DOHH2 (cell line): Measurements from ENCODE around the gene C1QB.
"Not testable (repeated sequence)": the region's sequence is repeated elsewhere in the genome, so short reads cannot be mapped to it uniquely, and the experiment has no call there.

ENCODE experiments used
- H3F3A ChIP-seq: fragments of 200-600 bp; sonication (generic), shearing (Covaris generic); 2 replicates; pipeline ENCODE4 v1.6.0; 2016; ENCODE audit warnings: antibody characterized with exemption, mild to moderate bottlenecking; ENCODE audit not compliant: control insufficient read depth, insufficient read depth
- H3K27ac ChIP-seq: fragments of 200-600 bp; sonication (generic); 2 replicates; pipeline ENCODE4 v1.5.1; 2014; ENCODE audit warnings: low read depth, mild to moderate bottlenecking, low read length, moderate library complexity
- H3K27me3 ChIP-seq: fragments of 200-600 bp; sonication (generic); 2 replicates; pipeline ENCODE4 v1.6.1; 2014; ENCODE audit warnings: mild to moderate bottlenecking, low read length, mixed read lengths; ENCODE audit not compliant: control insufficient read depth
- H3K36me3 ChIP-seq: fragments of 200-600 bp; sonication (generic); 2 replicates; pipeline ENCODE4 v1.6.1; 2014; ENCODE audit warnings: mild to moderate bottlenecking, low read length, moderate library complexity, mixed read lengths; ENCODE audit not compliant: control insufficient read depth
- H3K4me1 ChIP-seq: fragments of 200-600 bp; sonication (generic); 2 replicates; pipeline ENCODE4 v1.6.1; 2014; ENCODE audit warnings: mild to moderate bottlenecking, low read length, mixed read lengths; ENCODE audit not compliant: control insufficient read depth
- H3K4me2 ChIP-seq: fragments of 200-600 bp; sonication (generic); 2 replicates; pipeline ENCODE4 v1.6.0; 2014; ENCODE audit warnings: mild to moderate bottlenecking, low read length, moderate library complexity
- H3K4me3 ChIP-seq: fragments of 200-600 bp; sonication (generic); 2 replicates; pipeline ENCODE4 v1.5.1; 2014; ENCODE audit warnings: mild to moderate bottlenecking, low read length, mixed read lengths
- H3K79me2 ChIP-seq: fragments of 200-600 bp; sonication (generic); 2 replicates; pipeline ENCODE4 v1.6.1; 2014; ENCODE audit warnings: mild to moderate bottlenecking, low read length, mixed read lengths; ENCODE audit not compliant: control insufficient read depth
- H3K9me2 ChIP-seq: fragments of 200-600 bp; sonication (generic); replicated peaks from 2 replicates; pipeline ENCODE4 v1.6.1; 2014; ENCODE audit warnings: mild to moderate bottlenecking, low read length, mixed read lengths; ENCODE audit not compliant: control insufficient read depth
- H3K9me3 ChIP-seq: fragments of 200-600 bp; sonication (generic); 2 replicates; pipeline ENCODE4 v1.6.1; 2014; ENCODE audit warnings: antibody characterized with exemption, low read length, mixed read lengths; ENCODE audit not compliant: control insufficient read depth, insufficient read depth
- H4K20me1 ChIP-seq: fragments of 200-600 bp; sonication (generic); 2 replicates; pipeline ENCODE4 v1.6.0; 2014; ENCODE audit warnings: low read depth, mild to moderate bottlenecking, antibody characterized with exemption, low read length, moderate library complexity; ENCODE audit not compliant: control insufficient read depth, insufficient read depth
- CTCF ChIP-seq: fragments of 200-600 bp; sonication (generic); IDR thresholded peaks from one replicate; pipeline ENCODE4 v1.5.1; 2014; ENCODE audit warnings: antibody characterized with exemption, mild to moderate bottlenecking, low read depth, low read length; ENCODE audit not compliant: poor library complexity, severe bottlenecking
- EZH2phosphoT487 ChIP-seq: fragments of 200-600 bp; sonication (generic); IDR thresholded peaks from 2 replicates; pipeline ENCODE4 v1.6.1; 2017; ENCODE audit warnings: borderline replicate concordance, mild to moderate bottlenecking, antibody characterized with exemption, low read length, moderate library complexity, mixed read lengths

Gene C1QB

DNA sequence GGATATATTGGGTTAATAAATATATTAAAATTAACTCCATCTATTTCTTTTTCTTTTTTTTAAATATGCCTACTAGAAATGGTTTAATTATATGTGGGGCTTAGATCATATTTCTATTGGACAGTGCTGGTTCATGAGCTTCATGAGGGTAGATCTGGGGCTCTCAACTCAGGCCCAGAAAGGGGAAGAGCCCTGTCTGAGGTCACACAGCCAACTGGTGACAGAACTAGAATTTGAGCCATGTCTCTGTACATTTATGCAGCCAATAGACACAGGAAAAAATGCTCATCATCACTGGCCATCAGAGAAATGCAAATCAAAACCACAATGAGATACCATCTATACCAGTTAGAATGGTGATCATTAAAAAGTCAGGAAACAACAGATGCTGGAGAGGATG is 52.5 kb downstream of the C1QB start:
- Histone ChIP-seq H3K9me2 (no peaks in the 10 kb centered on the region), H4K20me1 (no peaks in the 10 kb centered on the region), H3K36me3 (no peaks in the 10 kb centered on the region), H3K9me3 (no peaks in the 10 kb centered on the region), H3K4me2 (no peak overlapping the region), H3K4me3 (no peak overlapping the region), H3K4me1 (peaks cover 9% of the 10 kb centered on the region), H3K27ac (no peak overlapping the region), H3K27me3 (peaks cover 8% of the 10 kb centered on the region), H3F3A (no peaks in the 10 kb centered on the region), H3K79me2 (no peaks in the 10 kb centered on the region)
- no peak for TF ChIP-seq EZH2phosphoT487
- no peak for TF ChIP-seq CTCF

DNA sequence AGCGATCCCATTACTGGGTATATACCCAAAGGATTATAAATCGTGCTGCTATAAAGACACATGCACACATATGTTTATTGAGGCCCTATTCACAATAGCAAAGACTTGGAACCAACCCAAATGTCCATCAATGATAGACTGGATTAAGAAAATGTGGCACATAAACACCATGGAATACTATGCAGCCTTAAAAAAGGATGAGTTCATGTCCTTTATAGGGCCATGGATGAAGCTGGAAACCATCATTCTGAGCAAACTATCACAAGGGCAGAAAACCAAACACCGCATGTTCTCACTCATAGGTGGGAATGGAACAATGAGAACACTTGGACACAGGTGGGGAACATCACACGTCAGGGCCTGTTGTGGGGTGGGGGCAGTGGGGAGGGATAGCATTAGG is 53.1 kb downstream of the C1QB start:
- not testable (repeated sequence) for H3K27ac ChIP-seq, H4K20me1 ChIP-seq, H3K9me3 ChIP-seq, H3K4me1 ChIP-seq, H3K4me2 ChIP-seq, H3F3A ChIP-seq, H3K27me3 ChIP-seq, H3K36me3 ChIP-seq, H3K9me2 ChIP-seq, H3K79me2 ChIP-seq, H3K4me3 ChIP-seq

- Histone ChIP-seq H3K4me3 (no peak overlapping the region), H3K27me3 (peaks cover 32% of the 10 kb centered on the region), H3K79me2 (no peaks in the 10 kb centered on the region), H3K27ac (no peak overlapping the region), H3K9me2 (no peaks in the 10 kb centered on the region), H4K20me1 (no peaks in the 10 kb centered on the region), H3K9me3 (no peaks in the 10 kb centered on the region), H3K36me3 (no peaks in the 10 kb centered on the region), H3K4me2 (no peak overlapping the region), H3K4me1 (peaks cover 9% of the 10 kb centered on the region), H3F3A (no peaks in the 10 kb centered on the region)
- no peak for TF ChIP-seq CTCF
- no peak for TF ChIP-seq EZH2phosphoT487
Observed at GRCh38 chr1:22708777-22709176, 55.7 kb downstream of the C1QB start.

- Histone ChIP-seq H3K36me3 (no peaks in the 10 kb centered on the region), H3K27ac (no peak overlapping the region), H3K79me2 (no peaks in the 10 kb centered on the region), H3K27me3 (peaks cover 35% of the 10 kb centered on the region), H3K4me2 (no peak overlapping the region), H3F3A (no peaks in the 10 kb centered on the region), H3K9me3 (no peaks in the 10 kb centered on the region), H3K4me1 (peaks cover 9% of the 10 kb centered on the region), H4K20me1 (no peaks in the 10 kb centered on the region), H3K9me2 (no peaks in the 10 kb centered on the region), H3K4me3 (no peak overlapping the region)
- no peak for TF ChIP-seq EZH2phosphoT487
- TF ChIP-seq CTCF, result peak; percentile 17
Observed at GRCh38 chr1:22709227-22709626, 56.2 kb downstream of the C1QB start.
